Measurements from ENCODE around the gene PUM1.

The PUM1 gene

GRCh38 chr1:30898031-30898815, 167.3 kb downstream of the PUM1 start:
- in situ Hi-C loops (cut with MboI; ENCODE audit: low sequenced_read_pairs): no loop called here

GRCh38 chr1:30896905-30897304, 168.6 kb downstream of the PUM1 start:
- in situ Hi-C loops (cut with MboI; ENCODE audit: low sequenced_read_pairs): no loop called here

GRCh38 chr1:30895944-30896660, 169.4 kb downstream of the PUM1 start:
- in situ Hi-C loops (cut with MboI; ENCODE audit: low sequenced_read_pairs): no loop called here

GRCh38 chr1:30895382-30895943, 170.1 kb downstream of the PUM1 start:
- in situ Hi-C loops (cut with MboI; ENCODE audit: low sequenced_read_pairs): no loop called here

GRCh38 chr1:30894508-30894973, 171.0 kb downstream of the PUM1 start:
- in situ Hi-C loops (cut with MboI; ENCODE audit: low sequenced_read_pairs): no loop called here

DNA sequence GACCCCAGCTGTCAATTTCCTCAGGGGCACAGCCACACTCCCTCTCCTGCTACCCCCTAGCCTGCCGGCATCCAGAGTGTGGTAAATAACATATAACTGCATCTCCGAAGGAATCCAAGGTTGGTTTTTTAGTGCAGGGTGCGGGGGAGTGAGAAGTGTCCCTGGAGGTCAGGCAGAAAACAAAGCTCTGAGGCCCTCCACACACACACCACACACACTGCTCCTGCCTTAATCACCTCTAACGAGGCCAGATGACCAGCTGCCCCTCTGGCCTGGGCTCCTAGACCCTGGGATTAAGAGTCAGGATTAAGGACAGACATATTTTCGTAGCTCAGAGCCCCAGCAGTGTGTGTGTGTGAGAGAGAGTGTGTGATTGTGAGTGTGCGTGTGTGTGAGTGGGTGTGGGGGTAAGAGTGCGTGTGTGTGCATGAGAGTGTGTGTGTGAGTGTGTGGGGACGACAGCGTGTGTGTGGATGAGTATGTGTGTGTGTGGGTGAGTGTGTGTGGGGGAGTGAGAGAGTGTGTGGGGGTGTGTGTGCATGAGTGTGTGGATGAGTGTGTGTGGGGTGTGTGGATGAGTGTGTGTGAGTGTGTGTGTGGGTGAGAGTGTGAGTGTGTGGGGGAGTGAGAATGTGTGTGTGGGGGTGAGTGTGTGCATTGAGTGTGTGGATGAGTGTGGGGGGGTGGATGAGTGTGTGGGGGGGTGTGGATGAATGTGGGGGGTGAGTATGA, 171.6 kb downstream of the PUM1 start:
- in situ Hi-C loops (cut with MboI; ENCODE audit: low sequenced_read_pairs): no loop called here

DNA sequence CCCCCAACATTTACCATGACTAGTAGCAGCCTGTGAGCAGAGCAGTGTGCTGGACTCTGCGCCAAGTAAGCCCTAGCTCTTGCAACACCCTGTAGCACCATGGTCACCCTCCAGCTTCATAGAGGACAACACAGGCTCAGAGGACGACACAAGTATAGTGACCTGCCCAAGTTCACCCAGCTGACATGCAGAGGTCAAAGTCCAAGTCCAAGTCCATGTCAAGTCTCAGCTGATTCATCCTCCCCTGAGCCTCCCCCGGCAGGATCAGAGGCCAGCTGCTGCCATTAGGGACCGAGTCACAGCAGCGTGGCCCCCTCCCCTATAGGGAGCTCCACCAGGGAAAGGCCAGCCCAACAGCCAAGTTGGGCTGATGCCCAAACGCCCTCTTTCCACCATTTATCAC, 172.8 kb downstream of the PUM1 start:
- in situ Hi-C loops (cut with MboI; ENCODE audit: low sequenced_read_pairs): no loop called here

DNA sequence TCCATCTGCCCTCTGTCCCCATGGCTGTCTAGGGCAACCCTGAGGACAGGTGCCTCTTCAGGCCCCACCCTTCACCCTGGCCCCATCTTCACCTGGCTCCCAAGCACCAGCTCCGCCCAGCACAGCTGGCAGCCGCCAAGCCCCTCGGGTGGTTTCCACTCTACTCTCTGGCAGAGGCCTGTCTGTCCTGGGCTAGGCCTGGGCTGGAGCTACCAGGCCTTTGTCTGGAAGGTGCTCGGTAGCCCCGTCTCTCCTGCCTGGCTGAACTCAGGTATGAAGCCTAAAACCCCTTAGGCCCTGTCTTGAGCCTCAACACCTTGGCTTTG, 174.3 kb downstream of the PUM1 start:
- in situ Hi-C loops (cut with MboI; ENCODE audit: low sequenced_read_pairs): no loop called here

GRCh38 chr1:30890502-30891226, 174.9 kb downstream of the PUM1 start:
- in situ Hi-C loops (cut with MboI; ENCODE audit: low sequenced_read_pairs): no loop called here

- in situ Hi-C loops (cut with MboI; ENCODE audit: low sequenced_read_pairs): no loop called here
These were observed 176.0 kb downstream of the PUM1 start for GRCh38 chr1:30889511-30889910.

- in situ Hi-C loops (cut with MboI; ENCODE audit: low sequenced_read_pairs): no loop called here
These were observed 176.5 kb downstream of the PUM1 start for GRCh38 chr1:30888975-30889374.

GRCh38 chr1:30888391-30888790, 177.1 kb downstream of the PUM1 start:
- in situ Hi-C loops (cut with MboI; ENCODE audit: low sequenced_read_pairs): no loop called here

GRCh38 chr1:30887485-30888315, 177.8 kb downstream of the PUM1 start:
- in situ Hi-C loops (cut with MboI; ENCODE audit: low sequenced_read_pairs): no loop called here

GRCh38 chr1:30886710-30887428, 178.6 kb downstream of the PUM1 start:
- in situ Hi-C loops (cut with MboI; ENCODE audit: low sequenced_read_pairs): no loop called here

DNA sequence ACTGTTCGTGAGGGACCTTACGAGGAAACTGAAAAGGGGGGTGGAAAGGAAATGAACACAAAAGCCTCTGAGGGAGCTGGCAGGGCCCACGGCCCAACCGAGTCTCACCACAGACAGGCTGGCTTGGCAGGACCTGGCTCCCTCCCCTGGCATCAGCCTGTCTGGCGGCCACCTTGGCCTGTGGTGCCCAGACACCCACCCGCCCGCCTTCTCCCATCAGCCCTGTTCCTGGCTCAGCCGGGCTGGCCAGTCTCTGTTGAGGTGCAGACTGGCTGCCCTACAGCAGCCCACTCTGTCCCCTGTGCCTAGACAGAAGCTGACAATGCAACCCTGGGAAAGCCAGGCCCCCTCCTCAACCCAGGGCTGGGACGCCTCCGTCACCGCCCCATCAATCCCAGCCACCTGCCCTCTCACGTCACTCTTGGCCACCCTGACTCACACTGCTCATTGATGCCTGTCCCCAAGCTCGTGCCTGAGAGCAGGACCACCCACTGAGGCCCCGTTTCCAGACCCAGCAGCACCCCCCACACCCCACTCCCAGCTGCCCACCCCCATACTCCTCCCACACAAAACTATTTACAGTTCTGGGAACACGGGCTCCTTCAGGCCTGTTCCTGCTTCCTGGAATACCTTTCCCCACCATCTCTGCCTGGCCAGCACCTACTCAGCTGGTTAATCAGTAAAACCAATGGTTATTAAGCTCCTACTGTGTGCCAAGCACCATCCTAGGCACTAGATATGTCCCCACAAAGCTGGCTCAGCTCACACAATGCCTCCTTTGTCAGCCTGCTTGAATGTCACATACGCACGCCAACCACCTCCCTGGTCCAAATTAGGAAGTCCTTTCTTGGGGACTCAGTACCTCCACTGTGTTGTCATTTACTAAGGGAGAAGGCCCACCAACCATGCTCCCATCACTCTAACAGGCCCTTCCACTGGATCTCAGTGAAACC, 179.7 kb downstream of the PUM1 start:
- in situ Hi-C loops (cut with MboI; ENCODE audit: low sequenced_read_pairs): no loop called here

DNA sequence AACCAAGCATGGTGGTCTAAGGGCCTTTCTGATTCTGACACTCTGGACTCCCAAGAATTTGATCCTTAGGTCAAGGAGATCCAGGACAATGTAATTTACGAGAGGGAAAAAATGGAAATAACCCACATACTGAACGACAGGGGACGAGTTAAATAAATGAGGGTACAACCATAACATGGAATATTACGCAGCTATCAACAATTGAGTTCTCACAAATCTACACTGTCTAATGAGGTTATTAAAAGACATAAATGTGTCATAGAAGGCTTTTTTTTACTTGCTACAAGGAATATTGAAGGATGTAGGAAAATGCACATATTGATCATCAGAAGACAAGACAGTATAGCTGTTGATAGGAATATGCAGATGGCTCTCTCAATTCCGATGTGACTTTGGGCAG, 180.8 kb downstream of the PUM1 start:
- in situ Hi-C loops (cut with MboI; ENCODE audit: low sequenced_read_pairs): no loop called here

GRCh38 chr1:30883389-30884172, 181.9 kb downstream of the PUM1 start:
- in situ Hi-C loops (cut with MboI; ENCODE audit: low sequenced_read_pairs): no loop called here

Data from HL-60/S4 (cell line).